Suprapubic skin (tissue), 4 donors: ENCODE results near the gene RASA2.

Source experiments
- POLR2A ChIP-seq, 2 donors: fragments of 450-650 bp; IDR thresholded peaks; one replicate each; pipeline ENCODE4 v1.6.1; 2017; ENCODE audit warnings: antibody characterized with exemption in 2 of 2, mild to moderate bottlenecking in 2 of 2, moderate library complexity in 2 of 2
- POLR2AphosphoS5 ChIP-seq, 3 donors: sonication (generic); formaldehyde crosslinking; IDR thresholded peaks; one replicate each; pipeline ENCODE4 v1.6.1; 2017; ENCODE audit warnings: antibody characterized with exemption in 3 of 3
- TF ChIP-seq, protein P1 (sequence below), 2 donors: fragments of 200-600 bp in 1 of 2; fragments of 450-650 bp in 1 of 2; sonication (generic) in 1 of 2; IDR thresholded peaks; one replicate each; pipeline ENCODE4 v1.5.1; 2016 to 2019; ENCODE audit warnings: antibody characterized with exemption in 2 of 2, mild to moderate bottlenecking in 1 of 2, moderate library complexity in 1 of 2

DNA sequence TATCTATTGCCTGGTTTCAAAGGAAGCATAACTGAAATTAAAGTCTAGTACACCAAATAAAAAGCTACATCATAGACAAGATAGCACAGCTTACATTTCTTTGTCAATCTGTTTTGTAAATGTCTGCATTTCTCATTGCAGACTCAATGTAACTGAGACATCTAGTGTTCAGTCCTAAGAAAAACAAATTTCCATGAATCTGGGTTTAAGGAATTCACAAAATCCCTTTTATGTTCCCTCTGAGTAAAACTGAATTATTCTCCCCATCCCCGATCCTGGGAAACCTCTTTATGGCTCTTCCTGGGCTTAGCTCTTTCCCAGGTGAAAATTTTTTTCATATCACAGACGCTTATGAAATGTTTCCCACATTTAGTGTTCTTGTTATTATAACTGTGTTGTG, 21.6 kb upstream of the RASA2 start:
- TF ChIP-seq POLR2A (IDR thresholded peaks at IDR 0.05), result no peak
- TF ChIP-seq POLR2AphosphoS5 (IDR thresholded peaks at IDR 0.05), result no peak
- TF ChIP-seq, protein P1, sequence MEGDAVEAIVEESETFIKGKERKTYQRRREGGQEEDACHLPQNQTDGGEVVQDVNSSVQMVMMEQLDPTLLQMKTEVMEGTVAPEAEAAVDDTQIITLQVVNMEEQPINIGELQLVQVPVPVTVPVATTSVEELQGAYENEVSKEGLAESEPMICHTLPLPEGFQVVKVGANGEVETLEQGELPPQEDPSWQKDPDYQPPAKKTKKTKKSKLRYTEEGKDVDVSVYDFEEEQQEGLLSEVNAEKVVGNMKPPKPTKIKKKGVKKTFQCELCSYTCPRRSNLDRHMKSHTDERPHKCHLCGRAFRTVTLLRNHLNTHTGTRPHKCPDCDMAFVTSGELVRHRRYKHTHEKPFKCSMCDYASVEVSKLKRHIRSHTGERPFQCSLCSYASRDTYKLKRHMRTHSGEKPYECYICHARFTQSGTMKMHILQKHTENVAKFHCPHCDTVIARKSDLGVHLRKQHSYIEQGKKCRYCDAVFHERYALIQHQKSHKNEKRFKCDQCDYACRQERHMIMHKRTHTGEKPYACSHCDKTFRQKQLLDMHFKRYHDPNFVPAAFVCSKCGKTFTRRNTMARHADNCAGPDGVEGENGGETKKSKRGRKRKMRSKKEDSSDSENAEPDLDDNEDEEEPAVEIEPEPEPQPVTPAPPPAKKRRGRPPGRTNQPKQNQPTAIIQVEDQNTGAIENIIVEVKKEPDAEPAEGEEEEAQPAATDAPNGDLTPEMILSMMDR (IDR thresholded peaks at IDR 0.05), result no peak
